GM12875 (cell line): ENCODE measurements around the gene PABPC3.

Experiments
- H3K4me3 ChIP-seq: one replicate; pipeline ENCODE4 v1.5.1; 2011; ENCODE audit warnings: low read depth, low read length, control low read depth
- TF ChIP-seq, protein P1 (sequence below): IDR thresholded peaks from 2 replicates; pipeline ENCODE4 v1.5.1; 2011; ENCODE audit warnings: low read depth, mild to moderate bottlenecking, control low read depth, inconsistent platforms, low read length, moderate library complexity, borderline replicate concordance; ENCODE audit not compliant: insufficient read depth

PABPC3 gene

DNA sequence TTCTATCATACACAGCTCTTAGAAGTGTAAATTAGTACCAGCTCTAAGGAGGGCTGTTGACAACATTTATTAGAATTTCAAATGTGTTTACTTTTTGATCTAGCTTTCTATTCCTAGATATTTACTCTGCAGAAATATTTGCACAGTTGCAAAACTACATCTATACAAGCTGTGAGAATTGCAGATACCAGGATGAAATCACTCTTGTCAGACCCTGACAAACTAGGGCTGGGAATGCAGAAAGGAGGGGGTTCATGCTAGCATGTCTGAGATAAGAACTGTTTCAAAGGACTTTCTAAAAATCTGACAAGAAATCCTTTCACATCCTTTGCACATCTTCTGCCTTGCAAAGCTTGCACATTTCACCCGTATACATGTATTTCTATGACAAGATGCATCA is 11.8 kb upstream of the PABPC3 start:
- H3K4me3 ChIP-seq: no peak overlapping the region
- TF ChIP-seq, protein P1, sequence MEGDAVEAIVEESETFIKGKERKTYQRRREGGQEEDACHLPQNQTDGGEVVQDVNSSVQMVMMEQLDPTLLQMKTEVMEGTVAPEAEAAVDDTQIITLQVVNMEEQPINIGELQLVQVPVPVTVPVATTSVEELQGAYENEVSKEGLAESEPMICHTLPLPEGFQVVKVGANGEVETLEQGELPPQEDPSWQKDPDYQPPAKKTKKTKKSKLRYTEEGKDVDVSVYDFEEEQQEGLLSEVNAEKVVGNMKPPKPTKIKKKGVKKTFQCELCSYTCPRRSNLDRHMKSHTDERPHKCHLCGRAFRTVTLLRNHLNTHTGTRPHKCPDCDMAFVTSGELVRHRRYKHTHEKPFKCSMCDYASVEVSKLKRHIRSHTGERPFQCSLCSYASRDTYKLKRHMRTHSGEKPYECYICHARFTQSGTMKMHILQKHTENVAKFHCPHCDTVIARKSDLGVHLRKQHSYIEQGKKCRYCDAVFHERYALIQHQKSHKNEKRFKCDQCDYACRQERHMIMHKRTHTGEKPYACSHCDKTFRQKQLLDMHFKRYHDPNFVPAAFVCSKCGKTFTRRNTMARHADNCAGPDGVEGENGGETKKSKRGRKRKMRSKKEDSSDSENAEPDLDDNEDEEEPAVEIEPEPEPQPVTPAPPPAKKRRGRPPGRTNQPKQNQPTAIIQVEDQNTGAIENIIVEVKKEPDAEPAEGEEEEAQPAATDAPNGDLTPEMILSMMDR: no peak

DNA sequence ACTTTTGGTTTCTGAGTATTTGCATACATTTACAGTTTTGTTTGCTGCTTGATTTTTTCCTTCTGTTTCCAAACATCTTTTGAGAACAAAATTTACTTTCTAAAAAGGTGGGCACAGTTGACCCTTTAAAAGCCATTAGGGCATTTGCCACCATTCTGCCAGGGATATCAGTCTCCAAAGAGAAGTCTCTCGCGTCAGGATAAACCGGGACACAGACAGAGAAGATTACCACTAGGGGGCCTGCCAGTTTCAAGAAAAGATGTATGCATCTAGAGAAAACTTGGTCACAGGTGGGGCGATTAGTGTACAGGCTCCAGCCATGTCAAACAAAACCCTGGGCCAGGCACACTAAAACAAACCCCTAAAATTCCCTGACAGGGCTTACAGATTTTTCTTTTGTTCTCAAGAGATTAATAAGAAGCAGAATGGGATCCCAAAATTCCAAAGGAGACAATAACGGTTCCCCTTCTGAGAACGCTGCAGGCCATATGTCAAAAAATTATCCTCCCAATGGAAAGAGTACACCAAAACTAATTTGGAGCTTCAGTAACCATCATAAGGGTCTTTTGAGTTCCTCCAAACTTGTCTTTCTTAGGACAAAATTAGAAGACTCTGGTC is 10.7 kb upstream of the PABPC3 start:
- no peak overlapping the region for H3K4me3 ChIP-seq
- TF ChIP-seq, protein P1: peak; percentile 68

DNA sequence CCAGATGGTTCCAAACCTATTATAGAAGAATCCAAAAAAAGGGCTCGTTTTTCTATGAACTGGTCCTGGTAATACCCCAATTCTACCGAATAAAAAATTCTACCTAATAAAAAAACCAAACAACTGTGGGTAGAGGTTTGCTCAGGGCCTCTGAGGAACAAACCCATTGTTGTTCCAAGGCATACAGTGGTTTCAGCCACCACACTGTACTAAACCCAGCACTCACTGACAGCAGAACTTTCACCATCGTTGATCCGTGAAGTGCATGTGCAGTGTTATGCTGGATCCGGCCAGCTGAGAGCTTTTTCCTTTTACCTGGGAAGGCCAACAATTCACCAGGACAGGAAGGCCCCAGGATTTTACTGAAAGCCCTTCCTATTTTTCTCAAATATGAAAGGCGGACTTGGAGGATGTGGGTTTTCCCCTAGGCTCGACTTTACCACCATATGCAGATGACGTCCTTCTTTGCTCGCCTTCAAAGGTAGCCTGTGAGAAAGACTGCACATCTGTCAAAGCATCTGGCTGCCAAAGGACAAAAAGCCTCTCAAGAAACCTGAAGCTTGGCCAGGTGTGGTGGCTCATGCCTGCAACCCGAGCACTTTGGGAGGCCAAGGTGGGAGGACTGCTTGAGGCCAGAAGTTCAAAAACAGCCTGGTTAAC is 7.2 kb upstream of the PABPC3 start:
- no peak overlapping the region for H3K4me3 ChIP-seq
- TF ChIP-seq, protein P1: no peak

DNA sequence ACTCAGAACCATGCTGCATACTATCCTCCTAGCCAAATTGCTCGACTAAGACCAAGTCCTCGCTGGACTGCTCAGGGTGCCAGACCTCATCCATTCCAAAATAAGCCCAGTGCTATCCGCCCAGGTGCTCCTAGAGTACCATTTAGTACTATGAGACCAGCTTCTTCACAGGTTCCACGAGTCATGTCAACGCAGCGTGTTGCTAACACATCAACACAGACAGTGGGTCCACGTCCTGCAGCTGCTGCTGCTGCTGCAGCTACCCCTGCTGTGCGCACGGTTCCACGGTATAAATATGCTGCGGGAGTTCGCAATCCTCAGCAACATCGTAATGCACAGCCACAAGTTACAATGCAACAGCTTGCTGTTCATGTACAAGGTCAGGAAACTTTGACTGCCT is 1.5 kb downstream of the PABPC3 start:
- TF ChIP-seq, protein P1: no peak
- H3K4me3 ChIP-seq: no peak overlapping the region

DNA sequence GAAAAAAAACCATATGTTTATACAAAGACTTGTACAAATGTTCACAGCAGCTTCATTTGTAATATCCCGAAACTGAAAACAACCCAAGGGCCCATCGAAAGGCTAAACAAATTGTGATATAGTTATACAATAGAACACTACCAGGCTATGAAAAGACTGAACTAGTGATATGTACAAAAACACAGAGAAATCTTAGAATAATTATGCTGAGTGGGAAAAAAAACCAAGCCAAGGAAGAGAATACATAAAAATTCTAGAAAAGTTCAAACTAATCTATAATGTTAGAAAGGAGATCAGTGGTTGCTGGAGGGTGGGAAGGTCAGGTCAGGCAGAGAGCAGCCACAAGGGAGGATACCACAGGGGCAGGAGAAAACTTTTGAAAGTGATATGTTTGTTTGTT is 7.8 kb downstream of the PABPC3 start:
- TF ChIP-seq, protein P1: no peak
- no peak overlapping the region for H3K4me3 ChIP-seq

DNA sequence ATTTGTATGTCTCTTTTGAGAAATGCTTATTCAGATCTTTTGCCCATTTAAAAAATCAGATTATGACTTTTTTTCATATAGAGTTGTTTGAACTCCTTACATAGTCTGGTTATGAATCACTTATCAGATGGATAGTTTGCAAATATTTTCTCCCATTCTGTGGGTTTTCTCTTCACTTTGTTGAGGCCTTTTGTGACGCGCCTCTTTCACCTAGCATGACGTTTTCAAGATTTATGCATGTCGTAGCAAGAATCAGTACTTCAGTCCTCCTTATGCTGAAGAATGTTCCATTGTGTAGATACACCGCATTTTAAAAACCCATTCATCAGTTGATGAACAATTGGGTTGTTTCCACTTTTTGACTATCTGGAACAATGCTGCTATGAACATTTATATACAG is 13.4 kb downstream of the PABPC3 start:
- TF ChIP-seq, protein P1: no peak

DNA sequence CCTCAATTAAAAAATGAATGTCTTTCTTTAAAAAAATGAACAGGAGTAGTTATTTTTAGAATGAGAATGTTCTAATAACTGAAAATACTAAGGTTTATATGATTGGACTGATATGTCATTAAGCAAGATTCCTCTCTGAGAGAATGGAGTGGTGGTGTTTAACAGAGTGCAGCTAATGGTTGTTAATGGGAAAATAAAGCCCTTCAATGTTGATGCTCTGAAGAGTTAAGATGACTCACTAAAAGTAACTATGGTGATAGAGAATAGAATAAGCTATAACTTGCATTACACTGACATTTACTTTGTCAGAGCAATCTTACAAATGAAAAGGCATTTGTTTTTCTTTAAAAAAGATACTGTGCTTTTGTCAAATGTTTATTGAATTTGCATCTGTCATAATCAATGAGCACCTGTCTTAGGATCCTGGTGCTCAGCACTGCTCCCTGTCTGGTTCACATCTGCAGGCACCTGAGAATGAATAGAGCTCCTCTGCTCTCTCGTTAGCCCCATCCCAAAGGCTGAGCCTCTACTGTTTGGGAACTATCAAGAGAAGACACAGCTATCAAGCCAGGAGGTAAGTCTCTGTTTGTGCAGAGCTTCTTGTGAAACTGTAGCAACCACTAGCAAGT is 15.1 kb downstream of the PABPC3 start:
- TF ChIP-seq, protein P1: no peak
- H3K4me3 ChIP-seq: no peak overlapping the region

More for the DNA sequence above, 13.4 kb downstream of the PABPC3 start:
- no peak overlapping the region for H3K4me3 ChIP-seq
